CD4-positive, alpha-beta T cell treated with Interleukin-1 beta for 1 hour (primary cell): ENCODE measurements around the gene PPIE.

Experiments used
- DNase-seq, 2 donors: peaks; one replicate each; pipeline ENCODE4 v3.0.0-alpha.2; 2020 to 2022

The PPIE gene

GRCh38 chr1:39738622-39739366 lies at the start of gene PPIE:
Gene PPIE, plus strand, starts transcription at chr1:39738882. Its CDS starts 19 bp downstream, at chr1:39738901.
- peak; percentile 93 to 94 for DNase-seq

GRCh38 chr1:39689214-39689613 lies 49.5 kb upstream of the PPIE start:
- no peak for DNase-seq

- DNase-seq = no peak
These were observed 49.0 kb upstream of the PPIE start for GRCh38 chr1:39689635-39690034.

GRCh38 chr1:39690225-39690624 lies 48.5 kb upstream of the PPIE start:
- no peak for DNase-seq

- DNase-seq = peak in 1 of 2 donors; percentile 7
These were observed 47.8 kb upstream of the PPIE start for GRCh38 chr1:39690794-39691382.

- DNase-seq = peak; percentile 92 to 94
These were observed 47.1 kb upstream of the PPIE start, which contains the start of gene HPCAL4 for GRCh38 chr1:39691383-39692151. Gene HPCAL4, minus strand, starts transcription at chr1:39691433. Its CDS starts 6,830 bp downstream, at chr1:39684603.

GRCh38 chr1:39692152-39693074 lies 46.3 kb upstream of the PPIE start:
- peak; percentile 35 to 52 for DNase-seq

GRCh38 chr1:39694026-39694425 lies 44.7 kb upstream of the PPIE start:
- no peak for DNase-seq

- DNase-seq = no peak
These were observed 43.7 kb upstream of the PPIE start for GRCh38 chr1:39695016-39695415.

GRCh38 chr1:39696448-39696847 lies 42.2 kb upstream of the PPIE start:
- no peak for DNase-seq

GRCh38 chr1:39698568-39698967 lies 40.1 kb upstream of the PPIE start:
- no peak for DNase-seq

GRCh38 chr1:39699419-39699818 lies 39.3 kb upstream of the PPIE start:
- DNase-seq = no peak

GRCh38 chr1:39700348-39700747 lies 38.3 kb upstream of the PPIE start:
- no peak for DNase-seq

GRCh38 chr1:39701049-39701439 lies 37.6 kb upstream of the PPIE start:
- no peak for DNase-seq

GRCh38 chr1:39704757-39705156 lies 33.9 kb upstream of the PPIE start:
- DNase-seq = no peak

- DNase-seq = no peak
These were observed 31.2 kb upstream of the PPIE start for GRCh38 chr1:39707506-39707905.

- DNase-seq = no peak
These were observed 27.3 kb upstream of the PPIE start for GRCh38 chr1:39711104-39711965.

GRCh38 chr1:39711966-39712340 lies 26.7 kb upstream of the PPIE start:
- no peak for DNase-seq

- DNase-seq = no peak
These were observed 25.1 kb upstream of the PPIE start for GRCh38 chr1:39713557-39713956.

- DNase-seq = no peak
These were observed 20.9 kb upstream of the PPIE start for GRCh38 chr1:39717809-39718208.
